ENCODE measurements around the gene ROPN1L.

DNA sequence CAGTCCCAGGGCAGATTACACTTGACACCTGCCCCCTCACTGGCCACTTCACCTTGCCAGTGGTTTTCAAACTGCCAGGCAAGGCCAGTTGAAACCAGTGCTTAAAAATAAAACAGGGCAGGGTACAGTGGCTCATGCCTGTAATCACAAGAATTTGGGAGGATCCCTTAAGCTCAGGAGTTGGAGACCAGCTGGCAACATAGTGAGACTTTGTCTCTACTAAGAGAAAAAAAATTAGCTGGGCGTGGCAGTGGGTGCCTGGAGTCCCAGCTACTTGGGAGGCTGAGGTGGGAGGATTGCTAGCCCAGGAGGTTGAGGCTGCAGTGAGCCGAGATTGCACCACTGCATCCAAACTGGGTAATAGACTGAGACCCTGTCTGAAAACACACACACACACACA is 58.1 kb downstream of the ROPN1L start:
- TF ChIP-seq, protein P1, sequence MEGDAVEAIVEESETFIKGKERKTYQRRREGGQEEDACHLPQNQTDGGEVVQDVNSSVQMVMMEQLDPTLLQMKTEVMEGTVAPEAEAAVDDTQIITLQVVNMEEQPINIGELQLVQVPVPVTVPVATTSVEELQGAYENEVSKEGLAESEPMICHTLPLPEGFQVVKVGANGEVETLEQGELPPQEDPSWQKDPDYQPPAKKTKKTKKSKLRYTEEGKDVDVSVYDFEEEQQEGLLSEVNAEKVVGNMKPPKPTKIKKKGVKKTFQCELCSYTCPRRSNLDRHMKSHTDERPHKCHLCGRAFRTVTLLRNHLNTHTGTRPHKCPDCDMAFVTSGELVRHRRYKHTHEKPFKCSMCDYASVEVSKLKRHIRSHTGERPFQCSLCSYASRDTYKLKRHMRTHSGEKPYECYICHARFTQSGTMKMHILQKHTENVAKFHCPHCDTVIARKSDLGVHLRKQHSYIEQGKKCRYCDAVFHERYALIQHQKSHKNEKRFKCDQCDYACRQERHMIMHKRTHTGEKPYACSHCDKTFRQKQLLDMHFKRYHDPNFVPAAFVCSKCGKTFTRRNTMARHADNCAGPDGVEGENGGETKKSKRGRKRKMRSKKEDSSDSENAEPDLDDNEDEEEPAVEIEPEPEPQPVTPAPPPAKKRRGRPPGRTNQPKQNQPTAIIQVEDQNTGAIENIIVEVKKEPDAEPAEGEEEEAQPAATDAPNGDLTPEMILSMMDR (IDR thresholded peaks at IDR 0.05), result no peak
- TF ChIP-seq ZFX (IDR thresholded peaks at IDR 0.05; ENCODE audit: borderline replicate concordance), result no peak

Measured in 22Rv1 (cell line).